GM21526 (cell line): ENCODE measurements around the gene ADGRA1.
"Not testable (repeated sequence)": the region's sequence is repeated elsewhere in the genome, so short reads cannot be mapped to it uniquely, and the experiment has no call there.

Experiments used
- ATAC-seq: cut with Tn5 transposase; IDR thresholded peaks from one replicate; pipeline ENCODE4 v1.9.1; 2021; ENCODE audit warnings: moderate library complexity; ENCODE audit not compliant: unreplicated experiment, low FRiP score

The ADGRA1 gene

GRCh38 chr10:133126431-133127290, 38.9 kb downstream of the ADGRA1 start:
- ATAC-seq: no peak

GRCh38 chr10:133127291-133128125, 39.8 kb downstream of the ADGRA1 start:
- ATAC-seq: no peak

- ATAC-seq: no peak
Measured at GRCh38 chr10:133128126-133129070, 40.7 kb downstream of the ADGRA1 start.

- ATAC-seq: no peak
Measured at GRCh38 chr10:133129071-133129858, 41.5 kb downstream of the ADGRA1 start.

GRCh38 chr10:133129859-133130495, 42.3 kb downstream of the ADGRA1 start:
- ATAC-seq: no peak

- ATAC-seq: no peak
Measured at GRCh38 chr10:133130602-133131001, 42.9 kb downstream of the ADGRA1 start.

GRCh38 chr10:133131053-133131452, 43.3 kb downstream of the ADGRA1 start:
- no peak for ATAC-seq

GRCh38 chr10:133131734-133132472, 44.2 kb downstream of the ADGRA1 start:
- no peak for ATAC-seq

- ATAC-seq: no peak
Measured at GRCh38 chr10:133132473-133133291, 45.0 kb downstream of the ADGRA1 start.

GRCh38 chr10:133133471-133134231, 45.9 kb downstream of the ADGRA1 start:
- ATAC-seq: no peak

GRCh38 chr10:133134411-133135115, 46.8 kb downstream of the ADGRA1 start:
- ATAC-seq: no peak

GRCh38 chr10:133135116-133135465, 47.4 kb downstream of the ADGRA1 start:
- no peak for ATAC-seq

GRCh38 chr10:133137486-133138145, 49.9 kb downstream of the ADGRA1 start:
- ATAC-seq: not testable (repeated sequence)

GRCh38 chr10:133139551-133140065, 51.9 kb downstream of the ADGRA1 start:
- no peak for ATAC-seq

GRCh38 chr10:133140417-133141143, 52.9 kb downstream of the ADGRA1 start:
- ATAC-seq: no peak
